DMS79 (cell line): ENCODE measurements around the gene SPRR2G.
"Not testable (repeated sequence)": the region's sequence is repeated elsewhere in the genome, so short reads cannot be mapped to it uniquely, and the experiment has no call there.

ENCODE experiments used
- DNase-seq: peaks from one replicate; lab custom pipeline; 2025; lab: John Stamatoyannopoulos, UW

The SPRR2G gene

GRCh38 chr1:153113416-153113815, 37.3 kb downstream of the SPRR2G start, which contains the start of gene SPRR2F:
SPRR2F (minus strand) TSS chr1:153113516; CDS start chr1:153112733, 783 bp downstream.
- DNase-seq, result no peak

GRCh38 chr1:153112454-153112853, 38.2 kb downstream of the SPRR2G start:
- not testable (repeated sequence) for DNase-seq

- DNase-seq, result no peak
Measured at GRCh38 chr1:153100245-153100644, 50.4 kb downstream of the SPRR2G start.
